Measurements from ENCODE around the gene EXOC3L1. TPM values are rescaled to one million over a fixed set of nuclear protein-coding genes. Genes with fewer than 3 reads are reported as not detected.

The EXOC3L1 gene
- total and polyA plus RNA-seq, 5 experiments from 2014 or later = 0.20 to 0.32 (median 0.31) TPM; not detected in 2

DNA sequence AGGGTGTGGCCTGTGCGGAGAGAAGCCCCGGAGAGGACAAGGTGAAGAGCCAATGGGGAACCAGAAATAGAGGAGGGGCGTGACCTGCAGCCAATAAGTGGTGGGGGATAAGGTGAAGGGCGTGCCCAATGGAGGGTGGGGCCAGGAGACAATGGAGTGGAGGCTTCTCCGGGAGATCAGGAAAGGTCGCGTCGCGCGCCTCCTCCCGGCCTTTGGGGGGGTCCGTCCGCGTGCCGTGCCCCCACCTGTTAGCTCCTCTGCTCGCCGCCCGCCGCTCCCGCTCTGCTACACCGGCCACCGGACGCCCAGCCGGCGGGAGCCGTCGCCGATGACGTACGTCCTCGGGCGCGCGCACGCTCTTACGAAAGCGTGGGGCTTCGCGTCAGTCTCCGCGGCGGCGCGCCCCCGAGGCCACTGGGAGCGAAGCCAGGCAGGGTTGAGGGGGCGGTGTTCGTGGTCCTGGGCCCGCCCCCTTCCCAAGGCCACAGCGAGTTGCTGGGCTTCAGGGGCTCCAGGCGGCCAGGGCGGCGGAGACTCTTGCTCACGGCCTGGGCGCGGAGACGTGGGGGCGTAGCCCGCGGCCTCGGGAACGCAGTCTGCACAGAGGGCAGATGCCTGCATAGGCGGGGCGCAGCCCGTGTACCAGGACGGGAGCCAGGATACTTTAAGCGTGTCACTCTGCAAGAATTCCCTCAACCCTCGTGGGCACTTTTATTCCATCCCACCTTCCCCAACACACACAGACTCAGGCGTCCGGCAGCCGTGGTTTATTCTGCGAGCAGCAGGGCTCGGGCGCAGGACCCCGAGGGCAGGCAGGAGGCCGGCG is 6.1 kb downstream of the EXOC3L1 start, which contains the start of gene MATCAP1:
MATCAP1 (minus strand) TSS at position 337 of the 826 bp plus-strand sequence. CDS start 3,353 bp downstream, outside the sequence.
- Mint-ChIP-seq H3K27me3 (peaks cover 2 to 12% (median 7%) of the 10 kb centered on the region in 5 donors), H3K4me3 (peak within 1 kb of the TSS in 6 of 10 donors; percentile 55 to 90 (median 80)), H3K36me3 (no peaks in the 10 kb centered on the region), H3K9me3 (no peaks in the 10 kb centered on the region), H3K4me1 (peaks cover 10 to 16% (median 11%) of the 10 kb centered on the region in 4 donors), H3K27ac (peak within 1 kb of the TSS in 5 of 10 donors; percentile 15 to 89 (median 66))
- ATAC-seq (peak; percentile 91 to 95), DNase-seq (peak; percentile 82 to 97 (median 94))
- POLR2A ChIA-PET = interaction anchor here (0.6 to 2.5 kb wide), 6 partner anchors 9 to 156 kb away, joined by 3 to 15 read pairs (median 4); partner anchors contain the start of genes E2F4, FBXL8, FHOD1 and TRADD

- Mint-ChIP-seq H3K4me1 (peaks cover 11 to 20% (median 16%) of the 10 kb centered on the region in 4 donors), H3K9me3 (no peaks in the 10 kb centered on the region), H3K36me3 (no peaks in the 10 kb centered on the region), H3K27me3 (peaks cover 5 to 16% (median 12%) of the 10 kb centered on the region in 5 donors), H3K27ac (no peak overlapping the region), H3K4me3 (no peak overlapping the region)
- DNase-seq = no peak
- no peak for ATAC-seq
- POLR2A ChIA-PET = interaction anchor here (1.3 to 2.5 kb wide), 2 partner anchors 9 to 23 kb away, joined by 3 to 15 read pairs; partner anchors contain the start of genes E2F4, FBXL8 and TRADD
Observed at GRCh38 chr16:67183284-67183626, 6.7 kb downstream of the EXOC3L1 start.

DNA sequence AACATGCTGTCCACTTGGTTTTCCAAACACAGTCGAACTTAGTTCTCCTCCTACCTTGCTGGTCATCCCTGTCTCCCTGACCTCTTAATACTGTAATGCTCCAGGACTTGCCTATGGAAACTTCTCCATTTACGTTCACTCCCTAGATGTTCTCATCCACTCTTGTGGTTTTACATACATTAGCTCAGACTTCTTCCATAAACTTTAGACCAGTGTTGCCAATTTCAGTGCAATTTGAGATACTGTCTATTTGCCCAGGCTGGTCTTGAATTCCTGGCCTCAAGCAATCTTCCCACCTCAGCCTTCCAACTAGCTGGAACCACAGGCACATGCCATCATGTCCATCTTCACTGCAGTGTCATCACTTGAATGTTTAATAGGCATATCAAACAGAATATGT is 7.6 kb downstream of the EXOC3L1 start:
- Mint-ChIP-seq H3K27ac (no peak overlapping the region), H3K36me3 (no peaks in the 10 kb centered on the region), H3K4me1 (peaks cover 11 to 25% (median 22%) of the 10 kb centered on the region in 4 donors), H3K27me3 (peaks cover 9 to 23% (median 17%) of the 10 kb centered on the region in 5 donors), H3K9me3 (no peaks in the 10 kb centered on the region), H3K4me3 (no peak overlapping the region)
- ATAC-seq (no peak), DNase-seq (no peak)
- POLR2A ChIA-PET = interaction anchor here (1.3 kb wide), 1 partner anchor 10 kb away, joined by 3 read pairs; the partner anchor contains the start of gene E2F4

DNA sequence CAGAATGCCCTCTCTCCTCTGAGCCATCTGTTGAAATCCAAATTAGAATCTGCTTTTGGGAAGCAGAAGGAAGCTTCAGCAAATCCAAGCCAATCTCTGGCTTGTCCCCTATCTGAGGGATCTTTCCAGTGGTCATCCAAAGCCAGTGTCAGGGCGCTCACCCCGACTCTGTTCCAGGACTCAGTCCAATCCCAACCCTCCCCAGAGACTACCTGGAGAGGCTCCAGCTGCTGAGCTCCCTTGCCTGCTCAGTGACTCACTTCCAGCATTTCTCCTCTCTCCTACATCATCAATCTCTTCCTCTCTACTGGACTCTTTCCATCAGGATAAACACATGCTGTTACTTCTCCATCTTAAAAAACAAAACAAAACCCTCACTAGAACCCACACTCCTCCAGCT is 8.6 kb downstream of the EXOC3L1 start:
- ATAC-seq (no peak), DNase-seq (no peak)
- Mint-ChIP-seq H3K36me3 (no peaks in the 10 kb centered on the region), H3K27ac (no peak overlapping the region), H3K27me3 (peaks cover 13 to 31% (median 21%) of the 10 kb centered on the region in 5 donors), H3K4me1 (peaks cover 11 to 25% (median 23%) of the 10 kb centered on the region in 4 donors), H3K4me3 (no peak overlapping the region), H3K9me3 (no peaks in the 10 kb centered on the region)
- POLR2A ChIA-PET = no interaction called here

DNA sequence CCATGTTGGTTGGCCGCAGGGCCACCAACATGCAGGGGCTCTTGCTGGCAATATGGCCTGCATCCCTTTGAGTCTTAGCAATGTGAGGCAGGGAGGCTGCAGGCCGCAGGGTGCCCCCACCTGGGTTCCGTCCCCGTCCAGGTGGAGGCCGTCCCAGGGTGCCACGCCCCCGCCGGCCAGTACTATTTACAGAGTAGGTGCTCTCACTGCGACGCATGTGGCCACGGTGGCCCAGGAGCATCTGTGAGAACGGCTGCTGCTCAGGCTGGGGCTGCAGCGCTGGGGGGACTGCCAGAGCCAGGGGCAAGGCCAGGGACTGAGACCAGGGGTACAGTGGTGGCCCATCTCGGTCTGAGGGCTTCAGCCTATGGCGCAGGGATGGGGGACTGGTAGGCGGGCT is 9.8 kb downstream of the EXOC3L1 start:
- no peak for ATAC-seq
- Mint-ChIP-seq H3K4me1 (peaks cover 5 to 20% (median 19%) of the 10 kb centered on the region in 4 donors), H3K4me3 (no peak overlapping the region), H3K27ac (no peak overlapping the region), H3K36me3 (no peaks in the 10 kb centered on the region), H3K9me3 (no peaks in the 10 kb centered on the region), H3K27me3 (peaks cover 15 to 42% (median 22%) of the 10 kb centered on the region in 5 donors)
- no peak for DNase-seq
- POLR2A ChIA-PET = no interaction called here

DNA sequence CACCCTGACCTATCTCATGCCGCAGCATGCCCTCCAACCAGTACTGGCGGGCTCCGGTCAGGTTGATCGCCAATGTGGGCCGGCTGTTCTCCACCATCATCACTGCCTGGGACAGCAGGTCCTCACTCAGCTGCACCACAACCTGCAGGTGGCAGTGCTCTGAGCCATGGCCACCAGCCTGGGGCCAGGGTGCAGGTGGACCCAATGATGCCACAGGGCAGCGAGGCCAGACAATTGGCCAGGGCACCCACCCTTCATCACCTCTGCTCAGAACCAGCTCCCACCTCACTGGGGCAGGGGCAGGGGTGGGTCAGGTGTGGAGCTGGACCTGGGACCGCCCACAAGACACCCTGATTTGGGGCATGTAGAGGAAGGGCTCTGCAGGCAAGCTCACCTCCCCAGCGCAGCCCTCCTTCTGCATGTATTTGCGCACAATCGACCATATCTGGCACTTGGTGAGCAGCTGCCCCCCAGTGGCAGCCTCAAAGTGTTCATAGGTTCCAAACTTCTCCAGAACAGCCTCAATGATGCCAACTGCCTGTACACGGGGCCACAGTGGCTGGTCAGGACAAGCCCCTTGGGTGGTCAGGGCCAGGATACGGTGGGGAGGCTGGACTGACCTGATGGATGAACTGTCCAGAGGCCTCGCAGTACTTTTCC is 10.4 kb downstream of the EXOC3L1 start:
- no peaks in the 10 kb centered on the region for H3K36me3 Mint-ChIP-seq
- peak overlapping the region in 2 of 10 donors; percentile 11 to 14 for H3K4me3 Mint-ChIP-seq
- H3K27ac Mint-ChIP-seq = no peak overlapping the region
- H3K9me3 Mint-ChIP-seq = no peaks in the 10 kb centered on the region
- DNase-seq (no peak), ATAC-seq (no peak)
- POLR2A ChIA-PET = no interaction called here
- H3K4me1 Mint-ChIP-seq = peaks cover 3 to 19% (median 14%) of the 10 kb centered on the region in 4 donors
- H3K27me3 Mint-ChIP-seq = peaks cover 15 to 45% (median 22%) of the 10 kb centered on the region in 5 donors

GRCh38 chr16:67177743-67178699 is 11.9 kb downstream of the EXOC3L1 start:
- POLR2A ChIA-PET = no interaction called here

GRCh38 chr16:67176662-67177061 is 13.3 kb downstream of the EXOC3L1 start:
- H3K36me3 Mint-ChIP-seq = peaks cover 0 to 3% (median 0%) of the 10 kb centered on the region in 3 donors
- no peak for DNase-seq
- peaks cover 11 to 33% (median 29%) of the 10 kb centered on the region in 4 donors for H3K4me1 Mint-ChIP-seq
- POLR2A ChIA-PET = no interaction called here
- H3K9me3 Mint-ChIP-seq = no peaks in the 10 kb centered on the region
- peak overlapping the region in 2 of 10 donors; percentile 35 to 64 for H3K4me3 Mint-ChIP-seq
- no peak overlapping the region for H3K27ac Mint-ChIP-seq
- no peak for ATAC-seq
- H3K27me3 Mint-ChIP-seq = peaks cover 27 to 67% (median 34%) of the 10 kb centered on the region in 5 donors

More at GRCh38 chr16:67177743-67178699, 11.9 kb downstream of the EXOC3L1 start:
- Mint-ChIP-seq H3K4me3 (peak overlapping the region; percentile 29 to 74 (median 64)), H3K4me1 (peaks cover 11 to 31% (median 27%) of the 10 kb centered on the region in 4 donors), H3K36me3 (peaks cover 0 to 3% (median 0%) of the 10 kb centered on the region in 3 donors), H3K27me3 (peaks cover 23 to 56% (median 29%) of the 10 kb centered on the region in 5 donors), H3K27ac (peak overlapping the region in 1 of 10 donors; percentile 33), H3K9me3 (no peaks in the 10 kb centered on the region)
- ATAC-seq (peak; percentile 48 to 74), DNase-seq (peak in 7 of 10 donors; percentile 28 to 50 (median 40))

DNA sequence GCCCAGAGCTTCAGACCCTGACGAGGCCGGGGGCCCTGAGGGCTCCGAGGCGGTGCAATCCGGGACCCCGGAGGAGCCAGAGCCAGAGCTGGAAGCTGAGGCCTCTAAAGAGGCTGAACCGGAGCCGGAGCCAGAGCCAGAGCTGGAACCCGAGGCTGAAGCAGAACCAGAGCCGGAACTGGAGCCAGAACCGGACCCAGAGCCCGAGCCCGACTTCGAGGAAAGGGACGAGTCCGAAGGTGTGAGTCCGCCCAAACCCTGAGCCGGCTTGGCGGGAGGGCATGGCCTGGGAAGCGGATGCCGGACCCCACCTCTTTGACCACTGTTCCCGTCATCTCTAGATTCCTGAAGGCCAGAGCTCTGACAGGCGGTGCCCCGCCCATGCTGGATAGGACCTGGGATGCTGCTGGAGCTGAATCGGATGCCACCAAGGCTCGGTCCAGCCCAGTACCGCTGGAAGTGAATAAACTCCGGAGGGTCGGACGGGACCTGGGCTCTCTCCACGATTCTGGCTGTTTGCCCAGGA is 15.2 kb downstream of the EXOC3L1 start:
- DNase-seq (no peak), ATAC-seq (no peak)
- H3K4me3 Mint-ChIP-seq = peak overlapping the region in 5 of 10 donors; percentile 28 to 90 (median 28)
- H3K27ac Mint-ChIP-seq = no peak overlapping the region
- peaks cover 19 to 46% (median 37%) of the 10 kb centered on the region in 4 donors for H3K4me1 Mint-ChIP-seq
- peaks cover 38 to 84% (median 47%) of the 10 kb centered on the region in 5 donors for H3K27me3 Mint-ChIP-seq
- POLR2A ChIA-PET = interaction anchor here (0.9 to 1.4 kb wide), 4 partner anchors 10 to 305 kb away, joined by 3 to 4 read pairs (median 3); partner anchors contain the start of gene HSF4
- no peaks in the 10 kb centered on the region for H3K9me3 Mint-ChIP-seq
- peaks cover 0 to 3% (median 0%) of the 10 kb centered on the region in 3 donors for H3K36me3 Mint-ChIP-seq

DNA sequence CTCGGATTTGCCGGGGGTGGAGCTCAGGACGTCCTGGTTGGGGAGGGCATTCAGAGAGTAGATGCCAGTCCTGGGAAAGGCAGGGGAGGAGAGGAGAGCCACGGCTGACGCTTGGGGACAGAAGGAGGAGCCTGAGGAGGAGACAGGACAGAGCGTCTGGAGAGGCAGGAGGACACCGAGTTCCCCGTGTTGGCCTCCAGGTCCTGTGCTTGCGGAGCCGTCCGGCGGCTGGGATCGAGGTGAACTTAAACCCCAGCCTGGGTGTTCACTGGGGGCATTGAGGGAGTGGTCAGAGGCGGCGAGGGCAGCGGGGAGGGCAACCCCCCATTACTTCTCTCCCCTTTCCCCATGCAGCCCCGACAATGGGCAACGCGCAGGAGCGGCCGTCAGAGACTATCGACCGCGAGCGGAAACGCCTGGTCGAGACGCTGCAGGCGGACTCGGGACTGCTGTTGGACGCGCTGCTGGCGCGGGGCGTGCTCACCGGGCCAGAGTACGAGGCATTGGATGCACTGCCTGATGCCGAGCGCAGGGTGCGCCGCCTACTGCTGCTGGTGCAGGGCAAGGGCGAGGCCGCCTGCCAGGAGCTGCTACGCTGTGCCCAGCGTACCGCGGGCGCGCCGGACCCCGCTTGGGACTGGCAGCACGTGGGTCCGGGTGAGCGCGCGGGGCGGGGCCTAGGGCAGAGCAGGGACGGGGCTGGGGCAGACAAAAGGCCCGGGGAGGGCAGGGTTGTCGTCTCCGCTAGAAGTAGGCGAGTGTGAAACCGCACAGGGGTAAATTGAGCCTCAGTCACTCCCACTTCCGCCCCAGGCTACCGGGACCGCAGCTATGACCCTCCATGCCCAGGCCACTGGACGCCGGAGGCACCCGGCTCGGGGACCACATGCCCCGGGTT is 15.9 kb downstream of the EXOC3L1 start:
- ATAC-seq (peak; percentile 79 to 87), DNase-seq (peak in 9 of 10 donors; percentile 41 to 76 (median 50))
- Mint-ChIP-seq H3K4me1 (peaks cover 21 to 50% (median 40%) of the 10 kb centered on the region in 4 donors), H3K9me3 (no peaks in the 10 kb centered on the region), H3K27ac (peak overlapping the region in 3 of 10 donors; percentile 53 to 62 (median 60)), H3K4me3 (peak overlapping the region; percentile 72 to 97 (median 88)), H3K27me3 (peaks cover 38 to 86% (median 49%) of the 10 kb centered on the region in 5 donors), H3K36me3 (peaks cover 0 to 3% (median 0%) of the 10 kb centered on the region in 3 donors)
- POLR2A ChIA-PET = interaction anchor here (0.9 to 1.4 kb wide), 4 partner anchors 11 to 305 kb away, joined by 3 to 6 read pairs (median 4); no protein-coding TSS in a partner anchor

All from naive thymus-derived CD8-positive, alpha-beta T cell (primary cell).